Fibroblast of skin of left biceps (primary cell): Measurements from ENCODE around the gene CDC123.
"Not testable (repeated sequence)": the region's sequence is repeated elsewhere in the genome, so short reads cannot be mapped to it uniquely, and the experiment has no call there.

Source experiments
- DNase-seq, 2 experiments: peaks; one replicate each; pipeline ENCODE4 v3.0.0-alpha.2; 2013; ENCODE audit warnings: low read depth in 2 of 2

The CDC123 gene

DNA sequence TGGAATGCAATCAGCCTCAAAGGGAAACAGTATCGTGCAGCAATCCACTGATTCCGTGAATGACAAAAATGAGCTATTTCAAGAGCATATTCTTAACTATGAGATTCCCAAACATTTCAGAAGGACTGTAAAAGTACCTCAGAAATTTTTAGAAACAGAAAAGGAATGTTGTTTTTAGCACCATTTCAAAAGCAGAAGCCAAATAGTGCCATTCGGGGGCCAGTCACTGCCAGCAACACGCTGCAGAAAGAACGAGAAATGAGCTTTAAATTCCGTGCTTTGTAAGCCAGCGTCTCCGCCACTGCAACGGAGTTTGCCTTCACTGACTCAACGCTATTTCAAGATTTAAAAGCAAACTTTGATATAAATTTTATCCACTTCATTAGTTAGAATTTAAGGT lies 6.6 kb upstream of the CDC123 start:
- DNase-seq, result no peak

DNA sequence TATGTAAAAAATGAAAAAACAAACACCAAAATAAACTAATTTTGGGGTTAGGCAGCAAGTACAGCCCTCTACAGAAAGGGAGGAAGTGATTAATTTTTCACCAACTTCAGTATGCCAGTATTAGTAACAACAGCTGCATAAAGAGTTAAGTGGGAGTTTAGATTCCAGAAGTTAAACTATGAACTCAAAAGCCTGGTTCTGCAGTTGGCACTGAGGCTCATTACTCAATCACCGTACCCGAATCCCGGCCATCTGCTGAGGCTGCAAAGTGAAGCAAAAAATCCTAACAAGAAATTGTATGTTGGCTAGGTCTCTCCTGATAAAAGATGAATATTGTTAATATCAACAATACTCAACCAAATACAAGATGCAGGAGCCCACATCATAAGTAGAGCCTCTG lies 4.3 kb upstream of the CDC123 start:
- no peak for DNase-seq

DNA sequence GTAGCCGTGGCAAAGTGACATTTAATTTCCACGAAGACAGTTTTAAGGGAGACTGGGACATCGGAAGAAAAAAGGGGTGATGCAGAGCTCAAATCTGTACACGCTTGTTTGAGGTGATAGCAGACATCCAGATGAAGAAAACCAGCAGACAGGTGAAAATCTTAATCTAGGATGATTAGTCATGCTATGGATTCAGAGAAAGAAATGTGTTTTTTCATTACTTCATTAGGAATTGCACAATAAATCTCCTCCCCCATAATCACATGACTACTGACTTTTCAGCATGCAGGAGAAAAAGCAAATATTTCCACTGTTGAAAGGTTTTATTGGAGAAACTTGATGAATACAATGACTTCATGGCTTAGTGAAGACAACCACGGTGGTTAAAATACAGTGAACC lies 2.8 kb upstream of the CDC123 start:
- DNase-seq, result peak in 1 of 2 experiments; percentile 30

DNA sequence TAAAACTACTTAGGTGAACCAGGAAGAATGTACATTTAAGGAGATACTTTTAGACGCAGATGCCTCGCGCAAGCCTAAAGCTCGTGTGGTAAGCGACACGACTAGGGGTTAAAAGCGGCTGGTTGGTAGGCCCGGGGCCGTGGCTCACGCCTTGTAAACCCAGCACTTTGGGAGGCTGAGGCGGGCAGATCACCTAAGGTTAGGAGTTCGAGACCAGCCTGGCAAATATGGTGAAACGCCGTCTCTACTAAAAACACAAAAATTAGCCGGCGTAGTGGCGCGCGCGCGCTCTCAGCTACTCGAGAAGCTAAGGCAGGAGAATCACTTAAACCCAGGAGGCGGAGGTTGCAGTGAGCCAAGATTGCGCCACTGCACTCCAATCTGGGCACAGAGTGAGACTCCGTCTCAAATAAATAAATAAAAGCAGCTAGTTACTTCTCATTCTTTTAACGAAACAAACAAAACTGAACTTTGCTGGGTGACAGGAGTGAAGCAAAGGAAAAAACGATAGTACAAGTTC lies 1.2 kb upstream of the CDC123 start:
- DNase-seq, result peak in 1 of 2 experiments; percentile 11

DNA sequence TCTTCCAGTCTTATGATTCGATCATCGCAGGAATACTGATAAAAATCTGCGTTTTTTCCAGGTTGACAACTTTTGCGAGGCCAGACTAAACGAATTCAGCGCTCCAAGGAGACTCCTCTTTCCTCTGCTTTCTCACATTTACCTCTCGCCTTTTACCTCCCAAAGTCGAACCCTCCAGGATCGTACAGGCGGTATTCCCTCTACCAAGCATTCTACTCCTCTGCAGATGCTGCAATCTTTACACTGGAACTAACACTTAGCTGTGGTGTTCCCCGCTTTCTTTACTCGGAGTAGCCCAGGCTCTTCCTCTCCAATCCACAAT lies 746 bp upstream of the CDC123 start:
- DNase-seq, result no peak

DNA sequence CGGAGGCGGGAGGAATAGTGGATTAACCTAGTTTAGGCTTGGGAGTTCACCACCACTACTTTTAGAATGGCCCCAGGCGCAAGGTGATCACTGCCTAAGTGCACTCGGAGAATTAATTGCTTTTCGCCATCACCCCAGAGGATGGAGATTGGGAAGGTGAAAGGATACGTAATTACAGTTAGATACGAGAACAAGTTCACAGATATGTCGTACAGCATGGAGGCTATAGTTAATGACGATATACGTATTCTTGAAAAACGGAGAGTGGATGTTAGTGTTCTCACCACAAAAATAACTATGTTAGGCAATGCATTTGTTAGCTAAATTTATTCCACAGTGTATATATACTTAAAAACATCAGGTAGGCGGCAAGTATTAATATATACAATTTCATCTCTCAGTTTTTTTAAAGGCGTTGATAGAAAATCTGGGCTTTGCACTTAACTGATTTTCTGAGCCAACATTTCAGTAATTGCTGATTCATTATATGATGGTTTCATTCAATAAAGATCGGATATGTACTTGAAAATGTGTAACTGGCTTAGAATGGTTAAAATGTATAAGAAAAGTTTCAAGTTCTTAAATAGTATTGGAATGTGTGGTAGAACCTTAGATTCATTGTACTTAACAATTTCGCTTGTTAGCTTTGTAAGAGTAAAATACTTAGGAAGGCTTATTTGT lies 683 bp downstream of the CDC123 start:
- DNase-seq, result no peak

DNA sequence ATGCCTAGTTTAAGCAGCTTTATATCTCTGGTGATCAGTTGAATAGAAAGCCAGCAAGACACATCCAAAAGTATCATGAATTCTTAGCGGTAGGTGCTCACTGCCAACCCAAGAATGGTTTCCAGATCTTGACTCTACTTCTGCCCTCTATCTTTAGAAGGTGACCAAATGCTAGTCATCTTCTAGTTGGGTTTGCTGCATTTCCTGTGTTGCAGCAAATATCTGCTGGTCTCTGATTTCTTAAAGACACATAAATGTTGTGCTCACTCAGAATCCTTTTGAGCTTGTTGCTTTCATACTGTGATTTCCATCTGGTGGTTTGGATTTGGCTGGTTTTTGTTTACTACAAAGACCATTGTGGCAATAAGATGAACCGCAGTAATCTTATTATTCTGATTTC lies 2.2 kb downstream of the CDC123 start:
- DNase-seq, result no peak

DNA sequence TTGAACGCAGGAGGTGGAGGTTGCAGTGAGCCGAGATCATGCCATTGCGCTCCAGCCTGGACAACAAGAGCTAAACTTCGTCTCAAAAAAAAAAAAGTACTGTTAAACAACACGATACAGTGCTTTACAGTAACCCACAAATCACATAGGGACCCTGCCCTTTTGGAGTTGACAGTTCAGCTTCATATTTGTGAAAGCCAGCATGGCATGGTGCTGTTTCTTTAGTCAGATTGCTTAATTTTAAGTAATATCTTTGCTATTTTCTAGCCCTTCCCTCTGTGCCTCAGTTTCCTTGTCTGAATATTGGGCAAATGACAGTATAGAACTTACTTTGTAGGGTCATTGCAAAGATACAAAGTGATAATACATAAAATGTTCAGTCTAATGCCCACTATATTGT lies 4.9 kb downstream of the CDC123 start:
- DNase-seq, result no peak

DNA sequence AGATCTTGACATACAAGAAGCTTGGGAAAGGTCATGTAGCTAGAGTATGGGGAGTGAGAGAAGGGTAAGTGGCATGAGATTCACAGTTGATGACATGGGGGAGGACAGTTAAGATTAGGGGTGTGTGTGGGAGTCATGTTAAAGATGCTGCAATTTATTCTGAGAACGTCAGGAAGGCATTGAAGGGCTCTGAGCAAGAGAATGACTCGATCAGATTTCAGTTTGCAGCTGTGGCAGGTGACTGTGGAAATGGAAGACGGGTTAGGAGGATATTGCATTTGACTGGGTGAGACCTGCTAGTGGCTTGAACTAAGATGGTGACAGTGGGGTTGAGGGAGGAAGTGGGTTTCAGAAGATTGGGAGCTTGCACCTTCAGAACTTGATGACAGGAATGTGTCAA lies 5.6 kb downstream of the CDC123 start:
- no peak for DNase-seq

DNA sequence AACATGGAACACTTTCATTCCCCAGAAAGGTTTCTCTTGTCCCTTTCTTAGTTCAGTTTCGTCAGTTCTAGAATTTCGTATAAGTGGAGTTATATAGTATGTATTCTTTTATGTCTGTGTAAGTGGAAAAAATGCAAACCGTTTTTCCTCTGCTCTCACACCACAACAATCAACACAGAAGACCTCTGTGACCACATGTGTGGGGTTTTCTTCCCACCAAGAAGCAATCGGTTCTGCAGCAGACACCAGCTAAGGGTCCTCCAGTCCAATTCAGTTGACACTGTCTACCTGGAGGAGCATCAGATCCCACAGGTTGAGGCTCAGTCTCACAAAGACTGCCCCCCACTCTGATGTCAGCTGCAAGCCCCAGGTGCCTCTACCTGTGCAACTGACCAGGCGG lies 6.2 kb downstream of the CDC123 start:
- no peak for DNase-seq

DNA sequence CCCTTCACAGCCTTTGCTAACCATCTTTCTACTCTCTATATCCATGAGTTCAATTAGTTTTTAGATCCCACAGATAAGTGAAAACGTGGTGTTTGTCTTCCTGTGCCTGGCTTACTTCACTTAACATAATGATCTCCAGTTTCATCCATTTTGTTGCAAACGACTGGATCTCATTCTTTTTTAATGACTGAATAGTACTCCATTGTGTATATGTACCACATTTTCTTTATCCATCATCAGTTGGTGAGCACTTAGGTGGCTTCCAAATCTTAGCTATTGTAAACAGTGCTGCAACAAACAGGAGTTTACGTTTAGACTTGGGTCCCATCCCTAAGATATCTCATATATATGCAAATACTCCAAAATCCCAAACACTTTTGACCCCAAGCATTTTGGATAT lies 9.1 kb downstream of the CDC123 start:
- no peak for DNase-seq

DNA sequence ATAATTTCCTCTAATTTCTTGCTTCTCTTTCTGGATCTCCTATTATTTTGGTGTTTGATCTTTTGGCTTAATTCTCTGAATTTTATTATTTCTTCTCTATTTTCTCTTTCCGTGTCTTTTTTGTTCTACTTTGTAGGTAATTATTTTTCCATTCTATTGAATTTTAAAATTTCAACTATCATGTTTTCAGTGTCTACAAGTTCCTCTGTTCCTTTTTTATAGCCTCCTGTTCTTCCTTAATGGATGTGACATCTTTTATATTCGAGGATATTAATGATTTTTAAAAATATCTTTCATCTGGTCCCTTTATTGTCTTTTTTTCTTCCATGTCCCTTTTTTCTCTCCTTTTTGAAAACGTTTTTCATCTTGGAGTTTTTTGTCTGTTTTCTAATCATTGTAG lies 11.1 kb downstream of the CDC123 start:
- no peak for DNase-seq

DNA sequence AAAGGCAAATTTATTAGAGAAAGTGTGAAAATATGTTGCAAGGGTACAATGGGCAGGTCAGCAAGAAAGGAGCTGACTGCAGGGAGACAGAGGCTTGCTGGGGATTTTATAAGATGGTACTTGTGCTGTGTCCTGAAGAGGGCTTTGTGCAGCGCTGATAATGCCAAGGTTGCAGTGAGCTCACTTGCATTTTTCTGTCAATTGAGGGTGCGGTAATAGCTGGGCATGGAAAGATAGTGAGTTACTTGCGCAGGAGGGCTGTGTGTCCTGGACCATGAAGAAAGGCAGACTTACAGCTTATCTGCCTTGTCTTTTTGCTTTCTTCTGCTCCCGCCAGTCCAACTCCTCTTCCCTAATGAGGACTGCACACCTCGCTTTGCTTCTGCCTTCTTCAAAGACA lies 12.5 kb downstream of the CDC123 start:
- no peak for DNase-seq

DNA sequence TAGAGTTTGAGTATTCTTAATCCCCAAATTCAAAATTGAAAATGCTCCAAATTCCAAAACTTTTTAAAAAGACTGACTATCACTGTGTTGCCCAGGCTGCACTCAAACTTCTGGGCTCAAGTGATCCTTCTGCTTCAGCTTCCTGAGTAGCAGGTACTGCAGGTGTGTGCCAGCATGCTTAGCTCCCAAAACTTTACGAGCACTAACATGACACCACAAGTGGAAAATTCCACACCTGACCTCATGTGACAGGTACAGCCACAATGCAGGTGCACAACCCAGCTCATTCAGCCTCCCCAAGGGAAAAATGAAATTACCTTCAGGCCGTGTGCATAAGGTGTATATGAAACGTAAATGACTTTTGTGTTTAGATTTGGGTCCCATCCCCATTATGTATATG lies 16.5 kb downstream of the CDC123 start:
- no peak for DNase-seq

DNA sequence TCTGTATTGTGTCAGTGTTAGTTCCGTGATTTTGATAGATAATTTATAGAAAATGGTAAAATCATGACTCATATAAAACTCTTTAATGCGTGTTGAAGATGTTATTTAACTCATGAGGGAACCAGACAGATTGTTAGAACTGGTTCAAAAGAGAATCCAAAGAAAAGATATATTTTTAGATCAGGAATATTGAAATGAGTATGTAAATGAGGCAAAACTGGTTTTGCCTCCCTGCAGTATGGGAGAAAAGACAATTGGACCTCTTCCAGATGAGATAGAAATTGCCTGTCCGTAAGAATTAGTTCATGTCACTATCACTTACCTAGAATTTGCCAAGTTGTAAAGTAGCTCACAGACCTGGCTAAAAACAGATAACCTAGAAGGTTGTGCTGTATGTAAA lies 17.6 kb downstream of the CDC123 start:
- no peak for DNase-seq

DNA sequence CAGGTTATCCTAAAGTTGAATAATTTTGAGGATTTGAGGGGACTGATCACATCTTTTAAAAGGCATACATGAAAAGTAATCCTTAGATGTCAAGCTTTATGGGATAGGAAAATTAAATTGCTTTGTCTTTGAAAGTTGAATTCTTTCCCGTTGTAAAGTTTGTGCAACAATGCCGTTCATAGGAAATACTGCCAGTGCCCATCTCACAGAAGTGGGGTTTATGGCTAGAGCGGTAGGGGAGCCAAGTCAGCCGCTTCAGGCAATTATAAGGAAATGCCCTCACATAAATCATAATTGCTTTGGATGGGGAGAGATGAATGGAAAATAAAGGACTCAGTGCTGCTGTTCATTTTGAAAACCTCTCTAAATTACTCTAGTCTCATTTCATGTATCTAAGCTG lies 18.1 kb downstream of the CDC123 start:
- no peak for DNase-seq

DNA sequence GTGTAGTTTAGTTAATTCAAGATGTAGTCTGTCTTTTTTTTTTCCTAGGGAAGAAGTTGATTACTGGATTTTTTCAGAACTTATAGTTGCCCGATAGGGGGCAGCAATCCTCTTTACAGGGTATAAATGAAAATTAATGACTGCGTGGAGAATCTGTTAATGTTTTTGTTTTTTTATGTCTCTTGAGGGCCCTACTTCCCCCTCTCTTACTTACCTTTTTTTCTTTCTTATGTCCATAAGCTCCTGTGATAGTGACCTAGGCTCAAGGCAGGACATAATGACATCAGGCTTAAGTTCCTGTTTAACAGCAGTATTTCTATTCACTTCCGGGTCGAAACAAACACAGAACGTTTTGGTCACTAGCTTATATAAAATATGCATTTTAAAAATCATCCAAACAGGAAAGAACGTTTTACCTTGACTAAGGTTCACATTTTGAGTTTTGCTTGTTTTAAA lies 18.8 kb downstream of the CDC123 start:
- peak; percentile 48 to 50 for DNase-seq

DNA sequence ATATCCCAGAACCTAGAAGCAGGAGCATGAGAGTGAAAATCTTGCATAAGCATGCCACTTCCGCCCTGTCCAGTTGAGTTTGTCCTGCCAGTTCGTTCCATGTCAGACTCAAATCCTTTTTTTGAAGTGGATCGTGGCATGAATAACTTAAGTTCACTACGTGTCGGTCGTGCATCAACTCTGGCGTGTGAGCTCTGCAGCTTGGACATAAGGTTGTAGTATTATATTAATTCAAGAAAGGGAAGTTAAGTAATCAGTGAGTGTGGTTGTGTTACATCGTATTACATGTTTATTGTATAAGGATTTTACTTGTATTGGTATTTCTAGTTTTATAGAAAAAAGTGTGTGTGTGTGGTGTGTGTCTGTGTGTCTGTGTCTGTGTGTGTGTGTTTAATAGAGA lies 23.0 kb downstream of the CDC123 start:
- no peak for DNase-seq

DNA sequence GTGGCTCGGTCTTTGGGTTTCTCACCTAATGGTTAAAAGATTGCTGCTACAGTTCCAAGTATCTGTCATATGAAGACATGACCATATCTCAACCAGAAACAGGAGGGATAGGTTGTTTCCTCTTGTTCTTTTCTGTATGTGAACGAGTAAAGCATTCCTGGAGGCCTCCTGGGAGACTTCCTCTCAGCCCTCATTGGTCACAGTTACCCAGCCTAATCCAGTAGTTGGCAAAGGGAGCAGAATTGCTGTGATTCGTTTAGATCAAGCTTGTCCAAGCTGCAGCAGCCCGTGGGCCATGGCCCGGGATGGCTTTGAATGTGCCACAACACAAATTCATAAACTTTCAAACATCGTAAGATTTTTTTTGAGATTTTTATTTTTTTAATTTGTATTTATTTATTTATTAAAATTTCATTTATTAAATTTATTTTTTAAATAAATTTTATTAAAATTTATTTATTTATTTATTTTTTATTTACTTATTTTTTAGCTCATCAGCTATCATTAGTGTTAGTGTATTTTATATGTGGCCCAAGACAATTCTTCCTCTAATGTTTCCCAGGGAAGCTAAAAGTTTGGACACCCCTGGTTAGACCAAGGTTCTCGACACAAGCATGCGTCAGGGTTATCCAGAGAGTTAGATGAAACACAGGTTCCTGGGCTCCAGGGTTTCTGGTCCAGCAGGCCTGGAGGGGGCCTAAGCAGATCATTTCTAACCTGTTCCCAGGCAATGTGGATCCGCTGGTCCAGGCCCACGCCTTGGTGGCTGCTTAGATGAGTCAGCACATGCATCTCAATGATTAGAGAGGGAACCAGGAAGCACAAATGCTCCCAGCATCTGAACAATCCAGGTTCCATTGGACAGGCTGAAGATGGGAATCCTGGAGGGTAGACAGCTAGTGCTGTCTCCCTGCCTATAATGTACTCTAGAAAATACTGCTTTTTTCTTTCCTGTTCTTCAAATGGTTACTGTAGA lies 25.6 kb downstream of the CDC123 start:
- DNase-seq, result no peak

DNA sequence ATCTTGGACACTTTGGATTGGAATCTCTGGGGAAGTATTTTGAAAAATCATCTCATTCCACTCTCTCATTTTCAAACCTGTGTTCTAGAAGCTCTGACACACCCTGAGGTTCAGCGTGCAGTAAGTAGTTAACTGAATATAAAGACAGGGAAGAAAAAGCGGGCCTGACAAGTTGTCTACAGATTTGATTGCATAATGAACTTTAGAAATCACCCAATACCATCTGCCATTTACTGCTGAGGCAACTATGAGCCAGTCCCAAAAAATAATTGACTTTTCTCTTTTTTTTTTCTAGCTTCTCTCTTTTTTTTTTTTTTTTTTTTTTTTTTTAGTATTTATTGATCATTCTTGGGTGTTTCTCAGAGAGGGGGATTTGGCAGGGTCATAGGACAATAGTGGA lies 29.5 kb downstream of the CDC123 start:
- DNase-seq, result no peak

DNA sequence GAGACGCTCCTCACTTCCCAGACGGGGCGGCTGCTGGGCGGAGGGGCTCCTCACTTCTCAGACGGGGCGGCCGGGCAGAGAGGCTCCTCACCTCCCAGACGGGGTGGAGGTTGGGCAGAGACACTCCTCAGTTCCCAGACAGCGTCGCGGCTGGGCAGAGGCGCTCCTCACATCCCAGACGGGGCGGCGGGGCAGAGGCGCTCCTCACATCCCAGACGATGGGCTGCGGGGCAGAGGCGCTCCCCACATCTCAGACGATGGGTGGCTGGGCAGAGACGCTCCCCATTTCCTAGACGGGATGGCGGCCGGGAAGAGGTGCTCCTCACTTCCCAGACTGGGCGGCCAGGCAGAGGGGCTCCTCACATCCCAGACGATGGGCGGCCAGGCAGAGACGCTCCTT lies 30.4 kb downstream of the CDC123 start:
- not testable (repeated sequence) for DNase-seq

DNA sequence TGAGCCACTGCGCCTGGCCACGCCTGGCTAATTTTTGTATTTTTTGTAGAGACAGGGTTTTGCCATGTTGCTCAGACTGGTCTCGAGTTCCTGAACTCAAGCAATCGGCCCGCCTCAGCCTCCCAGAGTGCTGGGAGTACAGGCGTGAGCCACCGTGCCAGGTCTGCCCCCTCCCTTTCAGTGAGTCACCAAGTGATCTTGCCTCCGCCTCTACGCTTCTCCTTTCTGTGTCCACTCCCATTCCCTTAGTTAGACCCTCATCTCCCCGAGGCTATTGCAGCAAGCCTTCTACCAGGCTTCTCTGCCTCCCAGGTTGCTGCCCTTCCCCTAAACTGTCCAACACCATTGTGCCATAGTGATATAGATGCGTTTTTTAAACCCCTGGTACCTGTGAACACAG lies 32.9 kb downstream of the CDC123 start:
- no peak for DNase-seq

DNA sequence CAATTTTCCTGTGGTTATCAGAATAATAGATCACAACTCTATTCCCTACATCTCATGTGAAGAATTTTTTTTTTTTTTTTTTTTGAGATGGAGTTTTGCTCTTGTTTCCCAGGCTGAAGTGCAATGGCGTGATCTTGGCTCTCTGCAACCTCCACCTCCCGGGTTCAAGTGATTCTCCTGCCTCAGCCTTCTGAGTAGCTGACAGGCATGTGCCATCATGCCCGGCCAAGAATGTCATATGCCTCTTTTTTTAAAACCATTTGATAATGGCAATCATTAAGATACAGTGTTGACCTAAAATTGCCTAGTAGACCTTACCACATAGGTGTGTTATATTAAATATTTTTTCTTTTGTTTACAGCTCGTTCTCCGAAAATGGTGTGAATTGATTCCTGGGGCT lies 38.7 kb downstream of the CDC123 start:
- not testable (repeated sequence) for DNase-seq
